Measurements from ENCODE around the gene EPHB2. TPM values are rescaled to one million over a fixed set of nuclear protein-coding genes. Genes with fewer than 3 reads are reported as not detected.

Gene EPHB2
- total and polyA plus RNA-seq, 2 of the 4 experiments (the other 2 are of a cell fraction), result 52.3 to 58.8 TPM

- no peak overlapping the region for H3K27ac ChIP-seq (ENCODE audit: insufficient read depth, low read length)
- H3K9ac ChIP-seq (ENCODE audit: low read depth, low read length), result no peak overlapping the region
- intact Hi-C loops (cut with micrococcal nuclease), result no loop called here
- no peak overlapping the region for H2AK5ac ChIP-seq (ENCODE audit: low read depth, low read length)
- H3K4me1 ChIP-seq (ENCODE audit: control insufficient read depth, insufficient read depth, low read length), result peaks cover 4% of the 10 kb centered on the region
- peaks cover 40% of the 10 kb centered on the region for H4K20me1 ChIP-seq (ENCODE audit: insufficient read depth, low read length)
- no peaks in the 10 kb centered on the region for H3K27me3 ChIP-seq (ENCODE audit: control insufficient read depth, insufficient read depth, low read length)
- no peak overlapping the region for H4K91ac ChIP-seq (ENCODE audit: insufficient read depth, low read depth, low read length)
- peaks cover 14 to 56% of the 10 kb centered on the region in 2 experiments for H3K79me1 ChIP-seq (ENCODE audit: low read depth in 1 of 2, low read length in 2 of 2)
- H2BK15ac ChIP-seq (ENCODE audit: low read depth, low read length), result no peak overlapping the region
- H3K4me3 ChIP-seq (ENCODE audit: insufficient read depth, low read depth, low read length), result no peak overlapping the region
- peaks cover 16% of the 10 kb centered on the region for H3K36me3 ChIP-seq (ENCODE audit: control insufficient read depth, insufficient read depth, low read length)
- no peak overlapping the region for H2AK9ac ChIP-seq (replicated peaks; ENCODE audit: low read depth, low read length, poor library complexity)
- H2BK5ac ChIP-seq (ENCODE audit: low read depth, low read length, poor library complexity, severe bottlenecking), result no peak overlapping the region
- dilution Hi-C loops (cut with HindIII; ENCODE audit: low sequenced_read_pairs, unreplicated experiment), result no loop called here
- no peak overlapping the region for H2AFZ ChIP-seq (replicated peaks; ENCODE audit: low read length, poor library complexity)
- WGBS, 2 experiments (ENCODE audit: extremely low coverage in 2 of 2, insufficient read length in 1 of 2), result 100% methylated on average over 3 of the region's 4 CpGs; no CpG with 5 or more reads in 1 of the 2 experiments
- in situ Hi-C loops (cut with MboI; ENCODE audit: low sequenced_read_pairs), result no loop called here
- H3K4ac ChIP-seq (ENCODE audit: low read depth, low read length), result no peak overlapping the region
- no peaks in the 10 kb centered on the region for H3K9me3 ChIP-seq (ENCODE audit: control insufficient read depth, insufficient read depth, low read length)
- H3K4me2 ChIP-seq (ENCODE audit: low read depth, low read length), result no peak overlapping the region
- no TSS peak for BruUV-seq (replicated peaks)
- no peak overlapping the region for H3K14ac ChIP-seq (replicated peaks; ENCODE audit: low read depth, low read length)
- no peak overlapping the region for H3K56ac ChIP-seq (ENCODE audit: extremely low read depth, insufficient read depth, low read length)
- no peak for TF ChIP-seq CTCF (conservative IDR thresholded peaks at IDR 0.05; ENCODE audit: low read depth, low read length)
- TF ChIP-seq MXI1 (IDR thresholded peaks at IDR 0.05; ENCODE audit: borderline replicate concordance, low read depth, low read length), result no peak
- TF ChIP-seq FOS (IDR thresholded peaks at IDR 0.05; ENCODE audit: low read depth, low read length), result no peak
- TF ChIP-seq SMC3 (IDR thresholded peaks at IDR 0.05; ENCODE audit: low read depth, low read length), result no peak
- no peak for TF ChIP-seq RAD21 (IDR thresholded peaks at IDR 0.05; ENCODE audit: low read length)
- TF ChIP-seq USF2 (IDR thresholded peaks at IDR 0.05; ENCODE audit: low read depth, low read length), result no peak
- TF ChIP-seq RFX5 (IDR thresholded peaks at IDR 0.05; ENCODE audit: low read depth, low read length), result no peak
- TF ChIP-seq CEBPB (IDR thresholded peaks at IDR 0.05; ENCODE audit: low read depth, low read length), result no peak
- no peak for TF ChIP-seq BHLHE40 (IDR thresholded peaks at IDR 0.05; ENCODE audit: low read depth, low read length)
- TF ChIP-seq NFE2L2 (IDR thresholded peaks at IDR 0.05; ENCODE audit: low read depth, low read length), result no peak
- TF ChIP-seq MAZ (IDR thresholded peaks at IDR 0.05; ENCODE audit: borderline replicate concordance, low read depth, low read length), result no peak
- TF ChIP-seq RCOR1 (IDR thresholded peaks at IDR 0.05; ENCODE audit: insufficient replicate concordance, low read length), result no peak
- TF ChIP-seq MAFK (IDR thresholded peaks at IDR 0.05; ENCODE audit: low read depth, low read length), result no peak
- TF ChIP-seq POLR2A (IDR thresholded peaks at IDR 0.05; ENCODE audit: low read depth, low read length), result no peak
- TF ChIP-seq ELK1 (IDR thresholded peaks at IDR 0.05; ENCODE audit: borderline replicate concordance, low read depth, low read length), result no peak
- TF ChIP-seq CHD1 (IDR thresholded peaks at IDR 0.05; ENCODE audit: low read depth, low read length), result no peak
- H2BK20ac ChIP-seq (ENCODE audit: low read depth, low read length), result no peak overlapping the region
- H4K8ac ChIP-seq (ENCODE audit: low read depth in 2 of 2, low read length in 2 of 2), result no peak overlapping the region
- ATAC-seq (ENCODE audit: low read depth), result no peak
- H3K9me1 ChIP-seq (ENCODE audit: insufficient read depth, low read length), result peaks cover 8% of the 10 kb centered on the region; the same call in 1 of the 2 replicates
- no peak overlapping the region for H3K18ac ChIP-seq (ENCODE audit: low read depth, low read length)
- no peak overlapping the region for H2BK120ac ChIP-seq (ENCODE audit: low read depth, low read length)
- H3K23ac ChIP-seq (ENCODE audit: low read depth, low read length), result no peak overlapping the region
- CTCF ChIA-PET, result no interaction called here
- POLR2A ChIA-PET (ENCODE audit: unreplicated experiment), result no interaction called here
- H4K5ac ChIP-seq (ENCODE audit: low read depth, low read length), result no peak overlapping the region
- DNase-seq, result no peak
These were observed 76.3 kb downstream of the EPHB2 start for GRCh38 chr1:22786719-22787489.

Measured in IMR-90 (cell line).